Duodenal mucosa (tissue), 2 donors: ENCODE results near the gene PPOX.
A peak's percentile ranks its signal among the peaks of the same experiment; 100 is the strongest.

Experiments used
- H3K27ac ChIP-seq: one replicate; pipeline ENCODE4 v1.7.0; 2013; ENCODE audit warnings: low read depth, low read length
- H3K27me3 ChIP-seq, 2 donors: one replicate each; pipeline ENCODE4 v1.7.0; 2013; ENCODE audit warnings: low read length in 2 of 2, control low read depth in 1 of 2; ENCODE audit not compliant: insufficient read depth in 2 of 2, control insufficient read depth in 1 of 2
- H3K36me3 ChIP-seq, 2 donors: one replicate each; pipeline ENCODE4 v1.7.0; 2013; ENCODE audit warnings: low read length in 2 of 2, control low read depth in 1 of 2; ENCODE audit not compliant: insufficient read depth in 2 of 2, control insufficient read depth in 1 of 2
- H3K4me1 ChIP-seq, 2 donors: one replicate each; pipeline ENCODE4 v1.7.0; 2013; ENCODE audit warnings: low read length in 2 of 2, control low read depth in 1 of 2; ENCODE audit not compliant: insufficient read depth in 2 of 2, control insufficient read depth in 1 of 2
- H3K4me3 ChIP-seq, 2 donors: one replicate each; pipeline ENCODE4 v1.7.0; 2013; ENCODE audit warnings: low read length in 2 of 2, low read depth in 1 of 2
- H3K9ac ChIP-seq, 2 donors: one replicate each; pipeline ENCODE4 v1.7.0; 2013; ENCODE audit warnings: low read length in 2 of 2, low read depth in 1 of 2
- H3K9me3 ChIP-seq, 2 donors: one replicate each; pipeline ENCODE4 v1.7.0; 2013; ENCODE audit warnings: low read length in 2 of 2, control low read depth in 1 of 2; ENCODE audit not compliant: control insufficient read depth in 1 of 2

Gene PPOX

DNA sequence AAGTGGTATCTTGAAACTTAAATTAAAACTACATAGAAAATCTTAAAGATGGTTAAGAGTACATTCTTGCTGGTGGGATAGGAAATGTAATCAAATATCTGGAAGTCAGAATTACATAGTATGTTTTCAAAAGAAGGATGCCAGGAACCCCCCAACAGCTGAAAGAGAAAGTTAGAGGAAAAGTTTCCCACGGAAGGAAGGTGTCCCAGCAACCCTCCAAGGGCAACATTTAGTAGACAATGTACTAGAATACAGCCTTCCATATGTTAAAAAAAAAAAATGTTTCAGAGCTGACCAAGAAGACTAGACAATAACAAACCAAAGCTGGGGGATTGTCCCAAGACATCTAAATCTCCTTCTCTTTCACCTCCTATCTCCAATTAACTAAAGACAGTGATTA lies 36.0 kb upstream of the PPOX start:
- Histone ChIP-seq H3K4me3 (no peak overlapping the region), H3K27me3 (no peaks in the 10 kb centered on the region), H3K9ac (no peak overlapping the region), H3K9me3 (no peaks in the 10 kb centered on the region), H3K36me3 (peaks cover 20 to 38% of the 10 kb centered on the region in 2 donors), H3K27ac (no peak overlapping the region), H3K4me1 (peaks cover 25% of the 10 kb centered on the region in 2 donors)

DNA sequence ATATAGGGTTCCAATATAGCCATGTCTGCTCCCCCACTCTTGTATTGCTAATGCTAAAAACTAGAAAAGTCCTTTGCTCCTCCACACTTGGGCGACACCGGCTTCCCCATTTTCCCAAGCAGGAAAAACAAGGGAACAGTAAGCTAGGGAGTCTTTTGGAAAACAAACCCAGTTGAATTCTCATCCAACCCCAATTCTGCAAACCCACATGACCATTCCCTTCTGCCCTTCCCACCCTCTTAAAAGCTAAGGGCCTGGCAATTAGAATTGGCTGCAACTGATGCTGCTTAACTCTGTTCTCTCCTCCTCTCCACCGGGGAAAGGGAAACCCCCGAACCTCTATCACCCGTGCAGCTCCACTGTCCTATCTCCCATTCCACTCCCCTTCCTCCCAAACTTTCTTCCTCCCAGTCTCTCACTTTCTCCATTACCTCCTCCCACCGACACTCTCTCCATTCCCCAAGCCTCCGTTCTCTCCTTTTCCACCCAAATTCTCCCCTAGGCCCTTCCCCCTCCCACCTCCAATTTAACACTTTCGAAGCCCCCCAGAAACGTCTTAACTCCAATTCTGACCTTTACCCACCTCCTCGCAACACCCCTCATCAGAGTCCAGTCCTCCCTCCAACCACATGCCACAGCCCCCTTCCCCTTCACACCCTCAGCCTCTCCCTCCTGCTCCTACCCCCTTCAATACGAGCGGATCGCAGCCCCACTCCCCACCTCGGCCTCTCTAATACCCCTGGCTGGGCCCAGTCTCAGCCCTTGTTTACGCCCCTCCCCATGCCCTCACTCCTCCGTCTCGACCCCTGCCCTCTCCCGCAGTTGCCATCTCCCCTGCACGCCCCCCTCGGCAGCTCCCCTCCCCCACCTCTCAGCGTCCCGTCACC lies 34.5 kb upstream of the PPOX start:
- H3K9me3 ChIP-seq = no peaks in the 10 kb centered on the region
- peak overlapping the region; percentile 73 to 96 for H3K4me3 ChIP-seq
- peaks cover 25% of the 10 kb centered on the region in 2 donors for H3K4me1 ChIP-seq
- peak overlapping the region; percentile 73 to 88 for H3K9ac ChIP-seq
- H3K27ac ChIP-seq = peak overlapping the region; percentile 90
- H3K27me3 ChIP-seq = no peaks in the 10 kb centered on the region
- peaks cover 14 to 27% of the 10 kb centered on the region in 2 donors for H3K36me3 ChIP-seq

DNA sequence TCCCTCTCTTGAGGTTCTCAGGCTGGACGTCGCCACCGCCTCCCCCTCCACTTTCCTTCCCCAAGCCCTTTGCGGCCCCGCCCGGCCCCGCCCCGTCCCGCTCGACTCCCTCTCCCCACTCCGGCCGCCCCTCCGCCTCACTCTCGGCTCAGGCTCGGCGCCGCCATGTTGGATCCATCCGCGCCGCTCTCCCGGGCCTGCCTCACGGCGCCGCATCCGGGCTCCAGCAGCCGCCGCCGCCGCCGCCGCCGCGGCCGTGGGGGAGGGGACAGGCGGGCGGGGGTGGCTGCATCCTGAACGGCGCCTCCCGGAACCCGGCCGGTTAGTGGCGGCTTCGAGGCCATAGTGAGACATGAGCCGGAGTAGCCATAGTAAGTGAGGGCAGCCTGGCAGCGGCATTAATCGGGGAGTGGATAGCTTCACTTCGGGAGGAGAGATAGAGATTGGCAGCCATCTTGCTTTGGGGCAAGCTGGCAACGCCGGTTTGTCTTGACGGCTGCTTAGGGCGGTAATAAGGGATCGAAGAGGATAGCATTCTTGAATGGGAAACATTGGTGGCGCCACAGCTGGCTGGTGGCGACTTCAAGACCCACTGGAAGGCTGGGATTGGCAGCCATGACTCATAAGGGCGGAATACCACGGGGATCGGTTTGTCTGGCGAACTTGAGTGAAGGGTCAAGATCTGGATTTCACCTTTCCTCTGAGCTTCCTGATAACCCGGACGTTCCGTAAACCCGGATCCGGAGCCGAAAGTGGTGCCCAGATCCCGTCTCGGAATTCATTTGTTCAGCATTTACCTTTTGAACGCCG lies 33.6 kb upstream of the PPOX start, which contains the start of gene DEDD:
Gene DEDD, minus strand, starts transcription at position 258 of the 810 bp plus-strand sequence. CDS start 8,205 bp downstream, outside the sequence.
- Histone ChIP-seq H3K4me3 (peak within 1 kb of the TSS; percentile 73 to 96), H3K9me3 (no peaks in the 10 kb centered on the region), H3K36me3 (peaks cover 7 to 21% of the 10 kb centered on the region in 2 donors), H3K9ac (peak within 1 kb of the TSS; percentile 88 to 97), H3K27me3 (no peaks in the 10 kb centered on the region), H3K4me1 (peaks cover 21 to 25% of the 10 kb centered on the region in 2 donors), H3K27ac (peak within 1 kb of the TSS; percentile 90)

DNA sequence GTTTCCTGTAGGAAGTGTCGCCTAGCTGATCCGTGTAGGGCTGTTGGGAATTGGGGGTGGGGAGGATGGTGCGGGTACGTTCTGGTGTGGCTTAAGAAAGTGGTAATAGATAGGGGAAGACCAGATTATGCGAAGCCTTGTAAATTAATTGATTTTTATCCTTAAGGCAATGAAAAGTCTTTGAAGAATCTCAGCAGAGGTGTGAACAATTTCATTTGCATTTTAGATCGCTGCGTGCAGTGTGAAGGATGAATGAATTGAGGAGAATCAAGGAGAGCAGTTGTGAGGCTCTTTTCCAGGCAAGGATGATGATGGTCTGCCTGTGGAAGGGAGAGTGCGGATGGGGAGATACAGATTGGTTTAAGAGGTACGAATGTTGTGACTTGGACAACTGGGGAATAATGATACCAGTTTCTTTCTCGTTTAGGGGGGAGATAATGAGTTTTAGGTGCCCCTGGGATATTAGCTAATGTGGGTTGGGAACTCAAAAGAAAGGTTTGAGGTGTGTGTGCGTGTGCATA lies 32.9 kb upstream of the PPOX start:
- H3K4me3 ChIP-seq = peak overlapping the region; percentile 73 to 96
- no peaks in the 10 kb centered on the region for H3K27me3 ChIP-seq
- peak overlapping the region; percentile 90 for H3K27ac ChIP-seq
- H3K9ac ChIP-seq = peak overlapping the region; percentile 88 to 97
- no peaks in the 10 kb centered on the region for H3K9me3 ChIP-seq
- H3K36me3 ChIP-seq = peaks cover 7 to 15% of the 10 kb centered on the region in 2 donors
- H3K4me1 ChIP-seq = peaks cover 16 to 26% of the 10 kb centered on the region in 2 donors

DNA sequence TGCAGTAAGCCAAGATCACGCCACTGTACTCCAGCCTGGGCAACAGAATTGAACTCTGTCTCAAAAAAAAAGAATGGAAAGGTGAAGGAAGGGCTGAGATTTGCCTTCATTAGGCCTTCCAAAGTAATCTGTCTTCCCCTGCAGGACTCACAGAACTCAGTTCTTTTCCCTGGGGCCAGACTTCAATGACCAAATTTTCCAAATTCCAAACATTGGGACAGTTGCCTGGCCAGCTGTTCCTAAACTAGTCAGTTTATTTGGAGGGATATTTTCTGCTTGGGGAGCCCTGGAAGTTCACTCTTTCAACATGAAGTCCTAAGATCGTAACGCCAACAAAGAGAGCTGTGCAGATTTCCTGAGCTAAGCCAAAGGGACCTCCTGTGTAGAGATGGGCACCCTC lies 28.3 kb upstream of the PPOX start:
- Histone ChIP-seq H3K27ac (no peak overlapping the region), H3K9ac (no peak overlapping the region), H3K4me3 (no peak overlapping the region), H3K36me3 (no peaks in the 10 kb centered on the region), H3K27me3 (no peaks in the 10 kb centered on the region), H3K4me1 (peaks cover 7 to 12% of the 10 kb centered on the region in 2 donors), H3K9me3 (no peaks in the 10 kb centered on the region)

GRCh38 chr1:161138431-161138830 lies 27.8 kb upstream of the PPOX start:
- H3K9me3 ChIP-seq = no peaks in the 10 kb centered on the region
- no peak overlapping the region for H3K9ac ChIP-seq
- no peak overlapping the region for H3K4me3 ChIP-seq
- H3K4me1 ChIP-seq = peaks cover 6 to 11% of the 10 kb centered on the region in 2 donors
- no peaks in the 10 kb centered on the region for H3K36me3 ChIP-seq
- no peak overlapping the region for H3K27ac ChIP-seq
- no peaks in the 10 kb centered on the region for H3K27me3 ChIP-seq

GRCh38 chr1:161139766-161140165 lies 26.5 kb upstream of the PPOX start:
- no peaks in the 10 kb centered on the region for H3K9me3 ChIP-seq
- H3K4me3 ChIP-seq = no peak overlapping the region
- no peak overlapping the region for H3K27ac ChIP-seq
- H3K36me3 ChIP-seq = no peaks in the 10 kb centered on the region
- no peaks in the 10 kb centered on the region for H3K27me3 ChIP-seq
- H3K4me1 ChIP-seq = peaks cover 0 to 6% of the 10 kb centered on the region in 2 donors
- no peak overlapping the region for H3K9ac ChIP-seq

DNA sequence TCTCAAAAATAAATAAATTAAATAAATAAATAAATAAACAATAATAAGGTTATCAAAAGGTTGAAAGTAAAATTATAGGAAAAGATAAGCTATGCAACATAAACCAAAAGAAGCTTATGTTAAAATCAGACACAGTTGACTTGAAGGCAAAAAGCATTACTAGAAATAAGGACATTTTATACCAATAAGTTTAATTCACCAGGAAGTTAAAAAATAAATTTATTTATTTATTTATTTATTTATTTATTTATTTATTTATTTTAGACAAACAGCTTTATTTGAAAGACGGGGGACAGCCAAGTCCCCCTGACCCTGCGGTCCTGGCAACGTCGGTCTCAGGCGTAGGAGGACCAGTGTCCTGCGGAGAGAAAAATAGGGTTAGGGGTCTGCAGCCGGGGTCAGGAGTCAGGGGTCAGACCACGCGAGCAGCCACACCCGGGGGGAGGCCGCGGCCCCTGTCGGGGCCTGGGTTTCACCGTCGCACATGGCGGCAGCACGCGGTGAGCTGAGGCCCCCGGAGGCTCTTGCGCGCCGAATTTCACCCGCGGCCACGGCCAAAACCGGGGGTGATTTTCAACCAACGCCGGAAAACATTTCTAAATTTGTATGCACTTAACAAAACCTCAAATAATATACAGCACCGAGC lies 25.3 kb upstream of the PPOX start:
- Histone ChIP-seq H3K27me3 (no peaks in the 10 kb centered on the region), H3K9me3 (no peaks in the 10 kb centered on the region), H3K4me1 (peaks cover 0 to 6% of the 10 kb centered on the region in 2 donors), H3K9ac (no peak overlapping the region), H3K36me3 (no peaks in the 10 kb centered on the region), H3K27ac (no peak overlapping the region), H3K4me3 (no peak overlapping the region)

GRCh38 chr1:161145832-161146231 lies 20.4 kb upstream of the PPOX start:
- H3K4me1 ChIP-seq = no peaks in the 10 kb centered on the region
- H3K27me3 ChIP-seq = no peaks in the 10 kb centered on the region
- H3K9ac ChIP-seq = no peak overlapping the region
- H3K36me3 ChIP-seq = no peaks in the 10 kb centered on the region
- no peak overlapping the region for H3K4me3 ChIP-seq
- no peak overlapping the region for H3K27ac ChIP-seq
- no peaks in the 10 kb centered on the region for H3K9me3 ChIP-seq
